Pulmonary artery endothelial cell (primary cell): Measurements from ENCODE around the gene ASS1. TPM values are rescaled to one million over a fixed set of nuclear protein-coding genes. Genes with fewer than 3 reads are reported as not detected.
"Not testable (repeated sequence)": the region's sequence is repeated elsewhere in the genome, so short reads cannot be mapped to it uniquely, and the experiment has no call there.

ENCODE experiments used
- DNase-seq: peaks from one replicate; pipeline ENCODE4 v3.0.0-alpha.2; 2011; ENCODE audit warnings: low read depth, low spot score
- total RNA-seq: library from RNA; depleted of rRNA; stranded (reverse); fragments of >200 nt; gene quantifications from 2 replicates; pipeline ENCODE4 v1.2.3, GENCODE V29; 2014

Gene ASS1
- 3.0 and 6.9 TPM in 2 replicates for total RNA-seq

GRCh38 chr9:130444565-130445221 is at the start of gene ASS1:
TSS of gene ASS1 (plus strand) at chr9:130444961. CDS start at chr9:130452229, 7,268 bp downstream.
- no peak for DNase-seq

GRCh38 chr9:130395810-130396435 is 48.8 kb upstream of the ASS1 start:
- no peak for DNase-seq

- no peak for DNase-seq
Measured at GRCh38 chr9:130396581-130396980, 48.2 kb upstream of the ASS1 start.

GRCh38 chr9:130398487-130399240 is 46.1 kb upstream of the ASS1 start:
- no peak for DNase-seq

- no peak for DNase-seq
Measured at GRCh38 chr9:130399768-130400167, 45.0 kb upstream of the ASS1 start.

- no peak for DNase-seq
Measured at GRCh38 chr9:130400870-130401269, 43.9 kb upstream of the ASS1 start.

- not testable (repeated sequence) for DNase-seq
Measured at GRCh38 chr9:130401742-130402141, 43.0 kb upstream of the ASS1 start.

GRCh38 chr9:130402243-130402642 is 42.5 kb upstream of the ASS1 start:
- DNase-seq, result no peak

- DNase-seq, result no peak
Measured at GRCh38 chr9:130402645-130403440, 41.9 kb upstream of the ASS1 start.

GRCh38 chr9:130405657-130406257 is 39.0 kb upstream of the ASS1 start:
- DNase-seq, result no peak

- DNase-seq, result no peak
Measured at GRCh38 chr9:130406278-130406895, 38.4 kb upstream of the ASS1 start.

- DNase-seq, result no peak
Measured at GRCh38 chr9:130407916-130408663, 36.7 kb upstream of the ASS1 start.

- DNase-seq, result no peak
Measured at GRCh38 chr9:130408669-130409068, 36.1 kb upstream of the ASS1 start.

- no peak for DNase-seq
Measured at GRCh38 chr9:130409246-130409645, 35.5 kb upstream of the ASS1 start.

- no peak for DNase-seq
Measured at GRCh38 chr9:130410443-130410842, 34.3 kb upstream of the ASS1 start.

- no peak for DNase-seq
Measured at GRCh38 chr9:130411566-130411915, 33.2 kb upstream of the ASS1 start.

GRCh38 chr9:130414081-130414731 is 30.6 kb upstream of the ASS1 start:
- DNase-seq, result no peak

GRCh38 chr9:130414910-130415746 is 29.6 kb upstream of the ASS1 start:
- no peak for DNase-seq

GRCh38 chr9:130417602-130418001 is 27.2 kb upstream of the ASS1 start:
- no peak for DNase-seq
